Pancreas (tissue), 10 donors: ENCODE results near the gene TREM1. TPM values are rescaled to one million over a fixed set of nuclear protein-coding genes. Genes with fewer than 3 reads are reported as not detected.

ENCODE experiments used
- ATAC-seq, 4 donors: fragments of 200-7000 bp; cut with Tn5 transposase; one replicate each; pipeline versions ENCODE4 v1.8.0 to v1.9.1; 2020; ENCODE audit warnings: mild to moderate bottlenecking in 4 of 4, moderate library complexity in 4 of 4
- DNase-seq, 6 donors: peaks; one replicate each; pipeline ENCODE4 v3.0.0-alpha.2; 2020
- FAIRE-seq: peaks from 2 replicates; lab custom pipeline; 2012; peaks lifted over from hg19 to GRCh38; lab: Jason Lieb, UNC
- H3K27ac ChIP-seq, 4 donors: fragments of 200-600 bp; sonication (generic); 1 replicate in 3 of 4; 2 replicates in 1 of 4; pipeline versions ENCODE4 v1.5.0 to v1.8.0; 2020
- H3K27me3 ChIP-seq, 4 donors: fragments of 200-600 bp; one replicate each; pipeline ENCODE4 v1.8.0; 2021
- H3K36me3 ChIP-seq, 3 donors: fragments of 200-600 bp; sonication (generic) in 1 of 3; one replicate each; pipeline versions ENCODE4 v1.5.0 to v1.8.0; 2020 to 2021
- H3K4me1 ChIP-seq, 3 donors: fragments of 200-600 bp; one replicate each; pipeline ENCODE4 v1.8.0; 2021
- H3K4me3 ChIP-seq, 4 donors: fragments of 200-600 bp; sonication (generic) in 2 of 4; one replicate each; pipeline versions ENCODE4 v1.5.0 to v1.8.0; 2020 to 2021
- H3K9me3 ChIP-seq, 4 donors: fragments of 200-600 bp; one replicate each; pipeline ENCODE4 v1.8.0; 2021
- CTCF ChIP-seq, 4 donors: fragments of 200-600 bp; sonication (generic) in 3 of 4; IDR thresholded peaks; one replicate each; pipeline versions ENCODE4 v1.5.0 to v1.8.0; 2021; ENCODE audit warnings: antibody characterized with exemption in 4 of 4
- WGBS, 2 donors: extraction: QIAGEN DNeasy Blood & Tissue Kit; methylation state at CpG; one replicate each; pipeline ENCODE4 v1.1.7; 2013; 5-methylcytosine and 5-hydroxymethylcytosine counted together
- intact Hi-C, 3 donors: fragments of 100-400 bp; cut with DNase I; formaldehyde crosslinking; loops; one replicate each; pipeline versions ENCODE4 v1.11.1 to v1.14.2; 2022
- polyA plus RNA-seq, 2 donors: library from polyadenylated mRNA; stranded (reverse); fragments of 200-250 nt; gene quantifications; one replicate each; pipeline ENCODE4 v1.2.3, GENCODE V29; 2013
- total RNA-seq, 6 donors: library from RNA; stranded (reverse); fragmentation: NEBNext Ultra II Directional in 4 of 6; extraction: Animal tissue kit (Norgen Biotek cat#: 25700) in 4 of 6; gene quantifications; one replicate each; pipeline versions ENCODE4 v1.2.1 to v1.2.4, GENCODE V29; 2021 to 2023
- donor health status: healthy with polysubstance abuse.
- donor health status: DM: no; HTN: no; CAD: no; lungs with moderate emphysema.
- donor health status: DM: no; HTN: no; CAD: no.
- donor health status: control.
- donor health status: control.
- donor health status: Bipolar disorder and iron deficiency.
- donor health status: DM: yes; HTN: yes; CAD: no.
- donor health status: DM: no; HTN: no; CAD: no.
- donor health status: DM: no; HTN: no; CAD: no.
- donor health status: DM: yes; HTN: yes; CAD: no.

TREM1 gene
- total and polyA plus RNA-seq, 8 donors = 0.08 to 2.8 (median 0.28) TPM; not detected in 1

GRCh38 chr6:41288754-41289129, 2.3 kb upstream of the TREM1 start:
- DNase-seq (no peak), ATAC-seq (no peak), FAIRE-seq (no peak)
- H3K27me3 ChIP-seq = no peaks in the 10 kb centered on the region
- no peak overlapping the region for H3K4me3 ChIP-seq
- H3K9me3 ChIP-seq = no peaks in the 10 kb centered on the region
- peaks cover 0 to 4% (median 0%) of the 10 kb centered on the region in 3 donors for H3K4me1 ChIP-seq
- H3K27ac ChIP-seq = no peak overlapping the region
- intact Hi-C loops = no loop called here
- WGBS, 2 donors = 68 to 78% methylated on average over 2 of the region's 2 CpGs
- no peaks in the 10 kb centered on the region for H3K36me3 ChIP-seq
- TF ChIP-seq CTCF (IDR thresholded peaks at IDR 0.05) = no peak

DNA sequence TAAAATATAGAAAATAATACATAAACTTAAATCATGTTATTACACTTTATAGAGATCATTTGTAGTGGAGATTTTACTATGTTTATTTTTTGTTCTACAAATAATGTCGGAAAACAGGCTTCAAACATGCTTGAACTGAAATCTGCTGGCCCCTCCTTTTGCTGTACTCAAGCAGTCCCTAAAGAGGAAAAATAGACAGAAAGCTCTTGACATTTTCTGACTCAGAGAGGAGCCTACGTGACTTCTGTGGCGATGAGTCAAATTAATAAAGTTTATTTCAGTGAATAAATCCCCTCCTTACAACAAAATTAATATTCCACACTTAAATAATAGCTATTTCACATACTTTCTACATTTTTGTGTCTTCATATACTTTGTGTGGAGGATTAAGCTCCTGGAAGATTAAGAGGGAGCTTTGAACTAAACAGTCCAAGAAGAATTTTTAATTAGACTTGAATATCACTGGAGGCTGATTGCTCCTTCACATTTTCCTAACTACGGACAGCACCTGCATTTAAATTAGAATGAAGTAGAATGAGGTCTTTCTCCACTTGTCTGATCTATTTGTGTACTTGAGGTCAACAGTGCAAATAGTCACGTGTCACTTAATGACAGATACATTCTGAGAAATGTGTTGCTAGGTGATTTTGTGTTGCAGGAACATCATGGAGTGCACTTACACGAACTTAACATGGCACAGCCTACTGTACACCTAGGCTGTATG, 1.7 kb upstream of the TREM1 start:
- H3K4me3 ChIP-seq = no peak overlapping the region
- H3K9me3 ChIP-seq = no peaks in the 10 kb centered on the region
- peak in 3 of 4 donors; percentile 44 to 80 (median 71) for ATAC-seq
- FAIRE-seq = no peak
- no peaks in the 10 kb centered on the region for H3K36me3 ChIP-seq
- H3K27me3 ChIP-seq = no peaks in the 10 kb centered on the region
- no peak for DNase-seq
- intact Hi-C loops = no loop called here
- 44 to 57% methylated on average over 6 of the region's 6 CpGs for WGBS, 2 donors
- no peak for TF ChIP-seq CTCF (IDR thresholded peaks at IDR 0.05)
- H3K4me1 ChIP-seq = peaks cover 0 to 4% (median 0%) of the 10 kb centered on the region in 3 donors
- no peak overlapping the region for H3K27ac ChIP-seq

DNA sequence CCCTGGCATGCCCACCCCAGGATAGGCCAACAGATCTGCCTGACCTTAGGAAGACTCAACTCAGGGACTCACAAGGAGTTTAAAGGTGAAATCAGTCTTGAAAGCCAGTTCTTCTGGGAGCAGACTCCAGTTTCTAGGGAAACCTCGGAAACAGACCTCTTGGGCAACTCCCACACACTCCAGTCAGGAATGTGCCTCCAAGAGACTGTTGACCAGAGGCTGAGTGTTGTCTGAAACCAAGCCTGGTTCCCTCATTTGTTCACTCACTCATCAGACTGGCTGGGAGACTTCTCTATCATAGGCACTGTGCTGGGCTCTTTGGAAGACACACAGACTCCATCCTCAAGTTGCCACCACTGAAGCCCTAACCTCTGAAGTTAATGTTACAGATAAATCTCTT, 1.8 kb downstream of the TREM1 start:
- 44 to 84% methylated on average over 1 of the region's 1 CpG for WGBS, 2 donors
- TF ChIP-seq CTCF (IDR thresholded peaks at IDR 0.05) = no peak
- Histone ChIP-seq H3K27me3 (no peaks in the 10 kb centered on the region), H3K9me3 (no peaks in the 10 kb centered on the region), H3K27ac (no peak overlapping the region), H3K36me3 (no peaks in the 10 kb centered on the region), H3K4me3 (no peak overlapping the region), H3K4me1 (peaks cover 0 to 4% (median 0%) of the 10 kb centered on the region in 3 donors)
- FAIRE-seq (no peak), ATAC-seq (no peak), DNase-seq (no peak)
- intact Hi-C loops = no loop called here

- ATAC-seq = no peak
- Histone ChIP-seq H3K27me3 (no peaks in the 10 kb centered on the region), H3K4me1 (peaks cover 0 to 4% (median 0%) of the 10 kb centered on the region in 3 donors), H3K27ac (no peak overlapping the region), H3K36me3 (no peaks in the 10 kb centered on the region), H3K9me3 (no peaks in the 10 kb centered on the region), H3K4me3 (no peak overlapping the region)
- intact Hi-C loops = no loop called here
- WGBS, 2 donors = 78 to 83% methylated on average over 3 of the region's 3 CpGs
- no peak for FAIRE-seq
- DNase-seq = no peak
- no peak for TF ChIP-seq CTCF (IDR thresholded peaks at IDR 0.05)
Measured at GRCh38 chr6:41283600-41283999, 2.9 kb downstream of the TREM1 start.

GRCh38 chr6:41280381-41281057, 6.0 kb downstream of the TREM1 start:
- ATAC-seq (peak in 2 of 4 donors; percentile 22 to 65), DNase-seq (no peak), FAIRE-seq (no peak)
- TF ChIP-seq CTCF (IDR thresholded peaks at IDR 0.05) = no peak
- intact Hi-C loops = no loop called here
- Histone ChIP-seq H3K4me3 (no peak overlapping the region), H3K4me1 (no peaks in the 10 kb centered on the region), H3K27me3 (no peaks in the 10 kb centered on the region), H3K27ac (no peak overlapping the region), H3K9me3 (no peaks in the 10 kb centered on the region), H3K36me3 (no peaks in the 10 kb centered on the region)
- WGBS, 2 donors = 37 to 54% methylated on average over 1 of the region's 1 CpG
